Ascending aorta (tissue), 2 donors: Measurements from ENCODE around the gene USP10. TPM values are rescaled to one million over a fixed set of nuclear protein-coding genes. Genes with fewer than 3 reads are reported as not detected.

ENCODE experiments used
- DNase-seq, 2 donors: peaks; one replicate each; pipeline ENCODE4 v3.0.0-alpha.2; 2019; ENCODE audit warnings: low spot score in 2 of 2
- H3K27ac ChIP-seq, 2 donors: fragments of 200-600 bp; sonication (generic); one replicate each; pipeline ENCODE4 v1.5.1; 2016 to 2017; ENCODE audit warnings: mild to moderate bottlenecking in 1 of 2
- H3K27me3 ChIP-seq: fragments of 200-600 bp; sonication (generic); one replicate; pipeline ENCODE4 v1.5.1; 2017
- H3K36me3 ChIP-seq, 2 donors: fragments of 200-600 bp; sonication (generic); one replicate each; pipeline ENCODE4 v1.5.1; 2016
- H3K4me1 ChIP-seq, 2 donors: fragments of 200-600 bp; sonication (generic); one replicate each; pipeline ENCODE4 v1.5.1; 2016 to 2017; ENCODE audit warnings: mild to moderate bottlenecking in 1 of 2
- H3K4me3 ChIP-seq, 2 donors: fragments of 200-600 bp; sonication (generic); one replicate each; pipeline ENCODE4 v1.5.1; 2016 to 2017; ENCODE audit warnings: mild to moderate bottlenecking in 1 of 2
- H3K9me3 ChIP-seq, 2 donors: fragments of 200-600 bp; sonication (generic); one replicate each; pipeline ENCODE4 v1.5.1; 2016
- intact Hi-C: fragments of 100-400 bp; cut with DNase I; formaldehyde crosslinking; loops from one replicate; pipeline ENCODE4 v1.15.1; 2023
- total RNA-seq: library from RNA; depleted of rRNA; stranded (reverse); fragments of >200 nt; gene quantifications from one replicate; pipeline ENCODE4 v1.1.0, GENCODE V29; 2016
- TF ChIP-seq, protein P1 (sequence below), 3 experiments: fragments of 200-600 bp in 2 of 3; fragments of 450-650 bp in 1 of 3; sonication (generic) in 2 of 3; IDR thresholded peaks; one replicate each; pipeline ENCODE4 v1.5.1; 2016 to 2019; ENCODE audit warnings: antibody characterized with exemption in 3 of 3, mild to moderate bottlenecking in 1 of 3, moderate library complexity in 1 of 3

Gene USP10
- total RNA-seq, 1 donor from 2014 or later, result 27.8 TPM

DNA sequence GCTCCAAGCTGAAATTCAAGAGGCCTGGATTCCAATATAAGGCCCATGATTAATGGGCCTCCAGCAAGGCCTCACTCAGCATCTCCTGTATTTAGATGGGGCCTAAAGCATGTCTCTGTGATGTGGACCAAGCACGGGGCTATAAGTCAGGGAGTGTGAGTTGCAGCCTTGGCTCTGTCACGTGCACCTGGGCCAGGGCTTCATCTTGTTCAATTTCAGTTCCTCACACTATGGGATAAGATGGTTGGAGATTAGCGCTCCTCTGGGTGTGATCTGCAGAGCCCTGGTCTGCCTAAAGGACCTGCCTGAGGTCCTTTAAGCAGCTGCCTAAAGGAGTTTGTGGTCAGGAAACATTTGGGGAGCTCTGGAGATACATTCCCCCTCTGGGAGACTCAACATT, 26.2 kb upstream of the USP10 start:
- Histone ChIP-seq H3K27ac (no peak overlapping the region), H3K36me3 (no peaks in the 10 kb centered on the region), H3K27me3 (no peaks in the 10 kb centered on the region), H3K9me3 (no peaks in the 10 kb centered on the region), H3K4me3 (no peak overlapping the region), H3K4me1 (no peaks in the 10 kb centered on the region)
- DNase-seq, result no peak
- intact Hi-C loops, result no loop called here
- TF ChIP-seq, protein P1, sequence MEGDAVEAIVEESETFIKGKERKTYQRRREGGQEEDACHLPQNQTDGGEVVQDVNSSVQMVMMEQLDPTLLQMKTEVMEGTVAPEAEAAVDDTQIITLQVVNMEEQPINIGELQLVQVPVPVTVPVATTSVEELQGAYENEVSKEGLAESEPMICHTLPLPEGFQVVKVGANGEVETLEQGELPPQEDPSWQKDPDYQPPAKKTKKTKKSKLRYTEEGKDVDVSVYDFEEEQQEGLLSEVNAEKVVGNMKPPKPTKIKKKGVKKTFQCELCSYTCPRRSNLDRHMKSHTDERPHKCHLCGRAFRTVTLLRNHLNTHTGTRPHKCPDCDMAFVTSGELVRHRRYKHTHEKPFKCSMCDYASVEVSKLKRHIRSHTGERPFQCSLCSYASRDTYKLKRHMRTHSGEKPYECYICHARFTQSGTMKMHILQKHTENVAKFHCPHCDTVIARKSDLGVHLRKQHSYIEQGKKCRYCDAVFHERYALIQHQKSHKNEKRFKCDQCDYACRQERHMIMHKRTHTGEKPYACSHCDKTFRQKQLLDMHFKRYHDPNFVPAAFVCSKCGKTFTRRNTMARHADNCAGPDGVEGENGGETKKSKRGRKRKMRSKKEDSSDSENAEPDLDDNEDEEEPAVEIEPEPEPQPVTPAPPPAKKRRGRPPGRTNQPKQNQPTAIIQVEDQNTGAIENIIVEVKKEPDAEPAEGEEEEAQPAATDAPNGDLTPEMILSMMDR (IDR thresholded peaks at IDR 0.05), result no peak

DNA sequence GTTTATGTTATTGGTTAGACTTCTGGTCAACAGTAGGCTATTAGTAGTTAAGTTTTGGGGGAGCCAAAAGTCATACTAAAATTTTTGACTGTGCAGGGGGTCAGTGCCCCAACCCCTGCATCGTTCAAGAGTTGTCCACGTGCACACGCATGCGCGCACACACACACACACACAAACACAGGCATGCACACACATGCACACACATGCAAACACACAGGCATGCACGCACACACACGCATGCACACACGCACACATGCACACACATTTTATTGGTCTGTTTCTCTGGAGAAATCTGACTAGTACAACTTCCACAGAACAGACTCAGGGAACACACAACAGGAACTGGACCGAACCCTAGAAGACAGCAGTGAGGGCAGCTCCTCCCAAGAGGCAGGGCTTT, 24.4 kb upstream of the USP10 start:
- H3K27me3 ChIP-seq, result no peaks in the 10 kb centered on the region
- H3K4me1 ChIP-seq, result no peaks in the 10 kb centered on the region
- no peak for DNase-seq
- TF ChIP-seq, protein P1 (IDR thresholded peaks at IDR 0.05), result no peak
- H3K27ac ChIP-seq, result no peak overlapping the region
- H3K36me3 ChIP-seq, result no peaks in the 10 kb centered on the region
- intact Hi-C loops, result no loop called here
- no peak overlapping the region for H3K4me3 ChIP-seq
- H3K9me3 ChIP-seq, result no peaks in the 10 kb centered on the region

DNA sequence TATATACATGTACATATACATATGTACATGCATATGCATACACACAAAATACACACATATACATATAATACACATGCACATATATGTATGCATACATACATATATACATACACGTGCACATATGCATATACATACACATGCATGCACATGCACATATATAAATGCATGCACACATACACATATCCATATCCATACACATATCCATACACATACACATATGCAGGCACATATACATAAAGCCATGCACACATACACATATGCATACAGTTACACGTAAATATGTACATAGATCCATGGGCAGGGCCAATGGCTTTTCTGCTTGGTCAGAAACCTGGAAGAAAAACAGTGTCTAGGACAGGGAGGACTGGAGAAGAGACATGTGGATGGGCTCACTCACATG, 23.9 kb upstream of the USP10 start:
- Histone ChIP-seq H3K27ac (no peak overlapping the region), H3K4me1 (no peaks in the 10 kb centered on the region), H3K27me3 (no peaks in the 10 kb centered on the region), H3K36me3 (no peaks in the 10 kb centered on the region), H3K4me3 (no peak overlapping the region), H3K9me3 (no peaks in the 10 kb centered on the region)
- TF ChIP-seq, protein P1 (IDR thresholded peaks at IDR 0.05), result no peak
- no peak for DNase-seq
- intact Hi-C loops, result no loop called here

DNA sequence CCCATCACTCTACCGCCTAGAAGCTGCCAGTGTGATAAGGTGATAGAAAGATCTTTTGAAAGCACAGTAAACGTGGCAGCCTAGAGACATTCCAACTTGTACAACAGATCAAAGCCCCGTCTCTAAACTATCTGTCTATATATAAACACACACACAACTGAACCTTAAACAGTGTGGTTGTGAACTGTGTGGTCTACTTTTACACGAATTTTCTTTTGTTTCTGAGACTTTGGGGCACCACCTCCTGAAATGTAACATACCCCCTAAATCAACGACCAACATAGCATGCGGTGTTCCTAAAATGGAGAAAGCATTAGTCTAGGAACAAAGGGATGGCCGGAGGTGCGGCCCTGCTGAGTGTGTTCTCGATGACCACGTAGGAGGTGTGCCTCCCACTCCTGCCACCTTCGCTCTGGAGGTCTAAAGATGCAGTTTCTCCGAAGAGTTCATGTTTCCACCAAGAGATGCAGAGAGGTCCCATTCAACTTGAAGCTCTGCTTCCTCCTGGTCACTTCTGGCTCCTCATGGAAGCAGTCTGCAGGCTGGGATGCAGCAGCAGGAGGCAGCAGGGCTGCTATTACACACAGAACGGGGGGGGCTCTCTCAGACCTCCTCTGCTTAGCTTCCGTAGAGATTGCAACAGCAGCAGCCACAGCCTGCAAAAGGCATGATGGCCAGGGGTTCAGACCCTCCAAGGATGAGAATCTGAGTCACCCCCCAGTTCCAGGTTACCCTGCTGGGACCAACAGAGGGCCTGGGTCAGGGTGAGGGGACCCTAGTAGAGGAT, 22.6 kb upstream of the USP10 start:
- H3K27me3 ChIP-seq, result no peaks in the 10 kb centered on the region
- H3K4me1 ChIP-seq, result no peaks in the 10 kb centered on the region
- TF ChIP-seq, protein P1 (IDR thresholded peaks at IDR 0.05), result no peak
- no peak overlapping the region for H3K4me3 ChIP-seq
- H3K36me3 ChIP-seq, result no peaks in the 10 kb centered on the region
- no peaks in the 10 kb centered on the region for H3K9me3 ChIP-seq
- intact Hi-C loops, result no loop called here
- no peak overlapping the region for H3K27ac ChIP-seq
- no peak for DNase-seq

DNA sequence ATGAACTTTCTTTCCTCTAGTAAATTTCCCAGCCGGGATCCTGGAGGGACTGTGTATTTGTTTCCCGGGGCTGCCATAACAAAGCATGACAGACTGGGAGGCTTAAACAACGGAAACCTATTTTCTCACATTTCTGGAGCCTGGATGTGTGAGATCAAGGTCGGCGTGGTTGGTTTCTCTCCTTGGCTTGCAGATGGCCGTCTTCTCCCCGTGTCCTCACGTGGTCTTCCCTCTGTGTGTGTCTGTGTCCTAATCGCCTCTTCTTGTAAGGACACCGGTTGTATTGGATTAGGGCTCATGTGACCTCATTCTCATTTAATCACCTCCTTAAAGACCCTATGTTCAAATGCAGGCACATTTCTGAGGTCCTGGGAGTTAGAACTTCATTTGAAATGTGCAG, 22.0 kb upstream of the USP10 start:
- Histone ChIP-seq H3K36me3 (no peaks in the 10 kb centered on the region), H3K27ac (no peak overlapping the region), H3K4me3 (no peak overlapping the region), H3K4me1 (no peaks in the 10 kb centered on the region), H3K9me3 (no peaks in the 10 kb centered on the region), H3K27me3 (no peaks in the 10 kb centered on the region)
- DNase-seq, result no peak
- TF ChIP-seq, protein P1 (IDR thresholded peaks at IDR 0.05), result no peak
- intact Hi-C loops, result no loop called here
